GM18502 (cell line): ENCODE measurements around the gene CTNNA3.

Experiments
- ATAC-seq: cut with Tn5 transposase; IDR thresholded peaks from one replicate; pipeline ENCODE4 v1.9.1; 2021; ENCODE audit warnings: mild to moderate bottlenecking; ENCODE audit not compliant: unreplicated experiment, poor library complexity

Gene CTNNA3

DNA sequence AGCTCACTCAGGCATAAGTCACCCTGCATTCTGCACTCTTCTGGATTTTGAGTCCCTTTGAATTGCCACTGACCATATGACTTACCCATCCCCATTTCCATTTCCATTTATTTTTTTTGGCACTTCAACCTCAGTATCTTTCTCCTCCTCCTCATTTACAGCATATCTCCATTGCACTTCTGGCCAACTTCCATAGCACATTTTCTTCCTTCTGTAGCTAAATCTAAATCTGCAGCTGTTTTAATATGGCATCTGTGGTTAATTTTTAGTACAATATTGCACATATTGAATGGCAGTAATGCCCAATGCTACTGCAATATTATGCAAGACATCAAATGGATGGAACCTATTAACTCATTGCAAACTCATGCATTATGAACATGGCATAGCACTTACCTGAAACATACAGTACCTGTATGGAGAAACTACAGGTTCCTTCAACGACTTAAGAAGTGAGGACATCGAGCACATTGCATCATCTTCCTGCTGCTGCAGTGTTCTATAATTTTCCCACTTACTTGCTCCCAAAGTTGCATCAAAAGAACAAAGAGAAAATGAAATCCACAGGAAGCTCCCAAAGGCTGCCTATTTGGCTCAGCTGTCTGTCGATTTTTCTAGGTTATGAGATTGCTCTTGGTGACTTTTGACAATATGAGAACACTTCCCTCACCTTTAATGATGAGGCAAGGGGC, 714.5 kb downstream of the CTNNA3 start:
- ATAC-seq = no peak

DNA sequence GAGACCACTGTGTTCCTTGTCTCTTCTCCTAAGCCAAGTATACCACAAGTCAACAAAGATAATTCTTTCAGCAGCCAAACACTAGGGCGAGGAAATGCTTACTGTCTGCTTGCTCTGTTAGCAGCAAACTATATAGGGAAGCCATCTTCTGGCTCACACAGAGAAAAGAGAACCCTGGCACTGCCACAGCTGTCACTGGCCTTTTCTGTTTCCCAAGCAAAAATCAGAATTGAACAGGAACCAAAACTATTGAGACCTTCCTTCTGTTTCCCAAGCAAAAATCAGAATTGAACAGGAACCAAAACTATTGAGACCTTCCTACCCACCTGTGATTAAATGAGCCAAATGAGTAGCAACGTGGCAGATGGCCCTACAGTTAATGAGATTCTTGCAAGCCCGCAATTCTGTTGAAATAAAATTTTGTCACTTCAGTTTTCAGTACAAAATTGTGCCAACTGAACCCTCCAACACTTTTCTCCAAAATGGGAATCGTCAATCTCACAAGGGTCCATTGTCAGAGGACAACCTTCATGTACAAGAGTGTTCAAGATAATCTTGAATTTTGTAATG, 715.7 kb downstream of the CTNNA3 start:
- no peak for ATAC-seq

GRCh38 chr10:66964946-66965345, 731.0 kb downstream of the CTNNA3 start:
- ATAC-seq = no peak

- ATAC-seq = no peak
Observed at GRCh38 chr10:66958466-66958865, 737.5 kb downstream of the CTNNA3 start.

DNA sequence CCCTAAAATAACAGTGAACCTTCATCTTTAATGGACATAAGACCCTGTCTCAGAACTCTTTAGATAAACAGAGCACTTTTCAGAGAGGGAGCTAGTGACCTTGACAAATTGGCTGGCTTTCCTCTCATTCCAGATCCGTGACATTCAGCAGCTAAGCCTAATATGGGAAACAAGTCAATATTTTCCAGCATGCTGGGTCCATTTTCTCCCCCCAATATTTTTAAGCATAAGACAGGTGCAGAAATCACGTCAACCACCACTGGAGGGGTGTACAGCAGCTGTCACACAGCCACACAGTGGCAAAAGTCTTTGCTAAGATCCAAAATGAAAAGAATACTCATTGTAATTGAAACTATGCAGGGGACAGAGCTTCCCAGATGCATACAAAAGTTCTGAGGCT, 744.1 kb downstream of the CTNNA3 start:
- ATAC-seq = no peak

DNA sequence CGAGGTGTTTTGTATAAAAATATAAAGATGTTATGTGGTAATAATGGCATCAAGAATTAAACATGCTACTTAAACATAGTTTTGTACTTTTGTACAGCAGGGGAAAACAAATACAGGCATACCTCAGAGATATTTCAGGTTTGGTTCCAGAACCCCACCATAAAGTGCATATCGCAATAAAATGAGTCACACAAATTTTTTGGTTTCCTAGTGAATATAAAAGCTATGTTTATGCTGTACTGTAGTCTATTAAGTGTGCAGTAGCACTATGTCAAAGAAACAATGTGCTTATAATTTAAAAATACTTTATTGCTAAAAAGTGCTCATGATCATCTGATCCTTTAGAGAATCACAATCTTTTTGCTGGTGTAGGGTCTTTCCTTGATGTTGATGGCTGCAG, 752.4 kb downstream of the CTNNA3 start:
- no peak for ATAC-seq

DNA sequence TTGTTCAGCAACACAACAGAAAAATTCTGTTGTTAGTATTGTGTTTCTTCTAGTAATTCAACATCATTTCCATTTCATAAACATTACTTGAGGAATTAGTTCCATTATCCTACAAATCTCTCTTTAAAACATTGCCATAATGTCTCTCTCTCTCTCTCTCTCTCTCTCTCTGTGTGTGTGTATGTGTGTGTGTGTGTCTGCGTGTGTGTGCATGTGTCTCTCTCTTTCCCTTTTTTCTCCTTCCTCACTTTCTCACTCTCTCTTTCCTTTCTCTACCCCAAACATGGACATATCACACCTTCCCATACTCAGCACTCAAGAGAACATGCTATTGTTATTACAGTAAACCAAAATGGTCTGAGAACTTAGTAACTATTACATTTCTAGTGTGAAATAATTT, 753.6 kb downstream of the CTNNA3 start:
- ATAC-seq = no peak

- ATAC-seq = no peak
Observed at GRCh38 chr10:66941491-66941890, 754.5 kb downstream of the CTNNA3 start.

DNA sequence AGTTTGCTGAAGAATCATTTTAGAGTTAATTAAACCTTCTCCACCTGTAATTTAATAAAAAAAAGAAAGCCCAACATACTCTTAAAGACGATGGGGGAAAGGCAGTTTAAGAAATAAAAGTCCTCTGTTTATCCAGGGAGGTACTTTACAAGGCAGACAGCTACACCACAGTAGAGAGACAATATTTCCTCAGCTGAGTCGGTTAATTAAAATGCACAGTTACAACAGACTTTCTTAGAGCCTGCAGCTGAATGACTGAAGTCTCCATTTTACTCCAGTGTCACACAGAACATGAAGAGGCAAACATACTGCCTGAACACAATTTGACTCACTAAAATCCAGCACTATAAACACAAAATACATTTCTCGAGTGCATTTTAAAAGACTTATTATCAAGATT, 755.0 kb downstream of the CTNNA3 start:
- ATAC-seq = no peak

DNA sequence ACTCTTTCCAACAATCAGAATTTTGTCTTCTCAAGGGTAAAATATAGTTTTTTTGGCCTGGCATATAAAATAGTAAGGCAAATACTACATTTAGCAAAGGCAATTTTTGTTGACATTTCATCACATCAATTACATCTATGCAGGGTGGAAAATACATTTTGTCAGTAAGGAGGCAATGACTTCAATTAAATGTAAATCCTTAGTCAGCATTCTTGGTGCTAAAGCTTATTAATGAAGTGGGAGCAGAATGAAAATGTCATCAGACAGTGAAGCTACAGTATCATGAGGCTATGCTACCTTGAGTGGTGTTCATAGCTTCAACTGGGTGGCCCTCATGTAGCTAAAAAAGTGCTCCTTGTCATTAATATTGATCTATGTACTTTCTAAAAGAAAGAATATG, 761.3 kb downstream of the CTNNA3 start:
- ATAC-seq = no peak

GRCh38 chr10:66931949-66932343, 764.0 kb downstream of the CTNNA3 start:
- no peak for ATAC-seq

DNA sequence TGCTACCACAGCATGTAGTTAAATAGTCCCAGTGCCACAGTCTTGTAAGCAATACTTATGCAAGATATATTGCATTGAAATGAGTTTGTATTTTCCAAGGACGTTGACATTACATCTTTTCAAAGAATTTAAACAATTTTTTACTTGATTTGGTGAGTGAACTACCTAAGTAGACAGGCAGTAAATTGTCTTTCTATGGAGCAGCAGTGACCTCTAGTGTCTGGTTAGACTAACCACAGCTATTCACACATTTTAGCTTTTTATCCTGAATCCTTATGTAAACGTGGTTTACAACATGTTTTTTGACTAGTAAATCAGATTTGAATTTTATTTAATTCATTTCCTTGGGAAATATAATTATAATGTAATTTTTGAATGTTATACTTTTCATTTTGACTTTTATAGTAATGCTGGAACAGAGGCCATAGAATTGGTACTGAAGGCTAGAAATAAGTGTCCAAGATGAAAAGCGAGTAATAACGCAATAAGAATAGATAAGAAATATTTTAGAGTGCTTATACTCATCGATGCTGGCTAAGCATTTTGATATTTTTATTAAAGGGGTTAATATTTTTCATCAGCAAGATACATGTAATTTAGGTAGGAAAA, 764.6 kb downstream of the CTNNA3 start:
- ATAC-seq = peak; percentile 87

DNA sequence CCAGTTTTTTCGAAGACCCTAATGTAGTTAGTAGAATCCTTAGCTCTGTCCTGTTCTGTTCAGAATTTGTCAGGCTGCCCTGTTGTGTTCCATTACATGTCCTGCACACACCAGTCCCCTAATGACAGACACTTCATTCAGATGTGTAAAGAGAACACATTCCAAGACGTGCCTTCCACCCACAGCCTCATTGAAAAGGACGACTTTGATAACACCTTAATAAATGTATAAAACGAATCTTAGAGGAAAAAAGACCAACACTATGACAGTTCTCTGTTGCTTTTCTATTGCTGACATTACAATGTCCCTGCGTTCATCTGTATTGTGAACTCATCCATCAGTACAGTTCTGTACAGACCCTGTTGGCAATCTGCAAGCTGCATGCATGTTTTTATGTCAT, 766.6 kb downstream of the CTNNA3 start:
- ATAC-seq = no peak

DNA sequence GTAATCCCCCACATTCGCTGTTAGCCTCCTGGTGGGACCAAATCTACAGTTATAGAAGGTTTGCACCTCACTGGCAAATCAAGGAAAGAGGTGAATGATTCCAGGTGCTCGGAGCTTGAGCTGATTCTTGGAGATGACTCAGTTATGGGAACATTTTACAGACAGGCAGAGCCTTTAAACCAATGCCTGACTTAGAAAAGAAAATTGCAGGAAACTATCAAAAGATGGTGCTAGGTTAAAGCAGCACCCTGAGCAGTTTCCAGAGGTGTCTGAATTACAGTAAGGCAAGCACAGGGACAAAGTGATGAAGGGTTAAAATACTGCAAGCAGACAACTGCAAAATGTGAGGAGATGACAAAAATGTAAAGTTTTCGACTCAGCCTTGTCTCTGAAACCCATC, 767.2 kb downstream of the CTNNA3 start:
- ATAC-seq = no peak

DNA sequence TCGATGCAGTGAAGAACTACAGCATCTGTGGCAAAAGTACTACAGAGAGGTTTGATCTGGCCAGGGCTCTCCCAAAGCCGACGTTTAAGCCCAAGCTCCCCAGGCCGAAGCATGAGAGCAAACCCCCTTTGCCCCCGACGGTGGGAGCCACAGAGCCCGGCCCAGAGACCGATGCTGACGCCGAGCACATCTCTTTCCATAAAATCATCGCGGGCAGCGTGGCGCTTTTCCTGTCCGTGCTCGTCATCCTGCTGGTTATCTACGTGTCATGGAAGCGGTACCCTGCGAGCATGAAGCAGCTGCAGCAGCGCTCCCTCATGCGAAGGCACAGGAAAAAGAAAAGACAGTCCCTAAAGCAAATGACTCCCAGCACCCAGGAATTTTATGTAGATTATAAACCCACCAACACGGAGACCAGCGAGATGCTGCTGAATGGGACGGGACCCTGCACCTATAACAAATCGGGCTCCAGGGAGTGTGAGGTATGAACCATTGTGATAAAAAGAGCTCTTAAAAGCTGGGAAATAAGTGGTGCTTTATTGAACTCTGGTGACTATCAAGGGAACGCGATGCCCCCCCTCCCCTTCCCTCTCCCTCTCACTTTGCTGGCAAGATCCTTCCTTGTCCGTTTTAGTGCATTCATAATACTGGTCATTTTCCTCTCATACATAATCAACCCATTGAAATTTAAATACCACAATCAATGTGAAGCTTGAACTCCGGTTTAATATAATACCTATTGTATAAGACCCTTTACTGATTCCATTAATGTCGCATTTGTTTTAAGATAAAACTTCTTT, 767.8 kb downstream of the CTNNA3 start:
- ATAC-seq = no peak

- ATAC-seq = no peak
Observed at GRCh38 chr10:66927251-66927935, 768.6 kb downstream of the CTNNA3 start.

DNA sequence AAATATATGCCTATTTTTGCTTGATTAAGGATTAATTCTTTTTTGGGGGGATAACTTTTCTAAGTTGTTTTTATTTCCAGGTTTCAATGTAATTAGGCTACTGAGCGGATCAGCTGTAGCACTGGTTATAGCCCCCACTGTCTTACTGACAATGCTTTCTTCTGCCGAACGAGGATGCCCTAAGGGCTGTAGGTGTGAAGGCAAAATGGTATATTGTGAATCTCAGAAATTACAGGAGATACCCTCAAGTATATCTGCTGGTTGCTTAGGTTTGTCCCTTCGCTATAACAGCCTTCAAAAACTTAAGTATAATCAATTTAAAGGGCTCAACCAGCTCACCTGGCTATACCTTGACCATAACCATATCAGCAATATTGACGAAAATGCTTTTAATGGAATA, 769.2 kb downstream of the CTNNA3 start:
- no peak for ATAC-seq

GRCh38 chr10:66925896-66926715, 769.9 kb downstream of the CTNNA3 start, which contains the start of gene LRRTM3:
TSS of gene LRRTM3 (plus strand) at chr10:66926036.
- peak; percentile 100 for ATAC-seq

DNA sequence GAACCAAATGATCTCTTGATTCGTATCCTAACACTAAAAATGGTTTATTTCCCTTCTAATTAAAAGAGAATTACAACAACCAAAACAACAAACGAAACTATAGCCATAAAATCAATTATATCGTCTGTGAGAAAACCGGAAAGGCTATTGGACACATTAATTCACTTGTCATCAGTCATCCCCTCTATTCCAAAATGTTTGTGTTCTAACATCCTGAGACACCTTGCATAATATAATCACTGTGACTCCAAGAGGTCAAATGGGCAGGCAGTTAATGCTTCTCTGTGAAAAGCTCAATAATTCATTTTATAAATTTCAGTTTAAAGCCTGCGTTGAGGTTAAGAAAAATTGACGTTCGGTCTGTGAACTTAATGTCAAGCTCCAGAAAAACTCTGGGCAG, 770.6 kb downstream of the CTNNA3 start:
- no peak for ATAC-seq
